ENCODE data around the gene DNAJB6.

Gene DNAJB6

DNA sequence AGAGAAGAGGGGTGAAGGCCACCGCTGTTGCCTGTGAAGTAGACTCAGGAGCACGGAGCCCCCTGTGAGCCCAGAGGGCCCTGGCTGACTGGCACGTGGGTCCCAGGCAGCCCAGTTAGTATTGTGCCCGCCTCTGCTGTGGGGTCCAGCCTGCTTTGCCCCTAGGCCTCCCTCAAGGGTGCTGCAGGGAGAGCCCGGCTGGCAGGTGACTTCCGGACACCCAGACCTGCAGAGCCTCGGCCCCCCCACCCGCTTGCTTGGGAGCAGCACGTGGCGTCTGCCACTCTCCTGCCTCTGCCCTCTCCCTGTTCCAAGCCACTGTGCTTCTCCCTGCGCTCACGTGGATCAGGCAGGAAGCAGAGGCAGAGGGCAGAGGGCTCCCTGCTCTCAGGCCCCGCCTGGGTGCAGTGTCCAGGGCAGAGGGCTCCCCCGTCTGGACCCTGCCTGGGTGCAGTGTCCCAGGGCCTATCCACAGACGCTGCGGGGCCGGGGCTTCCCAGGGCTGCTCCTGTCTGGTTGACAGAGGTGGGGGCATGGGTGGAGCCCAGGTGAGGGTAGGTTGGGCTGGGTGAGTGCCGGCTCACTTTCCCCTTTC is 88.4 kb downstream of the DNAJB6 start:
- DNase-seq (ENCODE audit: low read depth in 2 of 3, low spot score in 1 of 3): no peak

DNA sequence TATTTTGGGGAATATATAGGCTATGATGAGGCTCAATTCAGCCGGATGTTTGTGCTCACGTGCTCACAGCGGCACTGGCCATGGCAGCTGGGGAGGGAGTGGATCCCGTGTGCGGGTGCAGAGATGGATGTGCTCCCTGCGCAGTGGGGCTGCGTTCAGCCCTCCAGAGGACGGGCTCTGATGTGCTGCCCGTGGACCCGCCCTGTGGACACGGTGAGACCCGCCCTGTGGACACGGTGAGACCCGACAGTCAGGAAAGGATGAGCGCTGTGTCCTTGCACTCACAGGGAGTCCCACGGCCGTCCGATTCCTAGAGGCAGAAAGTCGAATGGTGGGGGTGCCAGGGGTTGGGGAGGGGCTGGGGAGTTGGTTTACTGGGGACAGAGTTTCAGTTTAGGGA is 89.0 kb downstream of the DNAJB6 start:
- DNase-seq (ENCODE audit: low read depth in 2 of 3, low spot score in 1 of 3): no peak

DNA sequence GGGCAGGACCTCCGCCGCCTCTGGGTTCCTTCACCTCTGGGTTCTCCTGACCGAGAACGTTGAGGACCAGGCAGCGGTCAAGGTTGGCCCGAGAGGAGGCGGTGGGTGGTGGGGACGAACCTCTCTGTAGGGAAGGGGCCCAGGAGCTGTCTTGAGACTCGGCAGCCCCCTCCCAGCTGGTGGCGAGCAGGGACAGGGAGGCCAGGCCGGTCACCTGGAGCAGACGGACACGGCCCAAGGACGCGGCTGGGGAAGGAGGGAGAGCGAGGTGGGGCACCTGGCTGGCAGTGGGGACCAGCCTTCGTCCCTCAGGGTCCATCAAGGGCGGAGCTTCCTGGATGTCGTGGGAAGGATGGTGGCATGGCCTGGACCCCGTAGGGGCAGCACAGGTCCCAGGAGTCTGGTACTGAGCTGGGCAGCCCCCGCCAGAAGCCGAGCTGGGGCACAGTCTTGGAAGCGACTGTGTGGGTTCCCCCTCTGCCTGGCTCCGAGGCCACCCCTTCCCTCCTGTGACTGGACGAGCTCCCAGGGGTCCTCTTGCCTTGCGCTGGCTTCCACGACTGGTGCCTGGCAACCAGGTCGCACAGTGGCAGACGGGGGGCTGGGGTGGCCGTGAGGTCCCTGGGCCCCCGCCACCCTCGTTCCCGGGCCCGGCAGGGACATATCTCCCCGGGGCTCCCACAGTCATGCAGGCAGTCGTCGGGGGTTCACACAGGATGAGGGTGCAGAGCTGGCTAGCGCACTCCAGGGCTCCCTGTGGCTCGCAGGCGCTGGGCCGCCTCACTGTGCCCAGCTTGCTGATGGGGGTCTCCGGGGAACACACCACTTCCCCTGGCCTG is 89.9 kb downstream of the DNAJB6 start:
- no peak for DNase-seq (ENCODE audit: low read depth in 2 of 3, low spot score in 1 of 3)

DNA sequence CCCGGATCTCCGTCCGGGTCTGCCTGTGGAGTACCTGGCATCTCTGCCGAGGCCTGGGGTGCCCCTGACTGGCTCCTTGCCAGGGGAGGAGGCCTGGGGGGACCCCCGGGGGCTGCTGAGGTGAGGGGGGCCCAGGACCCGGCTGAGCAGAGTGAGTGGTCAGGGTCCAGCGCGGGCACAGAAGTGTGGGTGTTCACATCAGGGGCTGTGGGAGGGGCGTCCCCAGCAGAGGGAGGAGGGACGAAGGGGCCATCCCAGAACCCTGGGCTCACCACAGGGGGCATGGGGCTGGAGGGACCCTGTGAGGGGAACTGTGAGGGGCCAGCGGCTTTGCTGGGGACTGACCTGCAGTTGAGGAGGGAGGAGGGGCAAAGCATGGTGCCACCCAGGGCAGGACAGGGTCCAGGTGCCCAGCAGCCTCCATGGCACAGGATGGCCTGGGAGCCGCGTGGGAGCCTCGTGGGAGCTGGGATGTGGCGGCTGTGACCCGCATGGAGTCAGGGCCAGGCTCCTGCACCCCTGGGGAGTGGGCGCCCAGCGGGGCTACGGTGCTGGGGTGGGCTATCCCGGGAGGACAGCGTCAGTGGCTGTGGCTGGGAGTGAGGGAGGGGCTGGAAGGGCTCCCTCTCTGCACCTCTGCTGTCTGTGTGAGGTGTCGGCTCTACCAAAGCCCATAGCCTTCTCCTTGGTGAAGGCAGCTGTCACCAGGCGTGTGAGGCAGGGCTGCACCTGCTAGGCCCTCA is 91.2 kb downstream of the DNAJB6 start:
- DNase-seq (ENCODE audit: low read depth in 2 of 3, low spot score in 1 of 3): no peak

DNA sequence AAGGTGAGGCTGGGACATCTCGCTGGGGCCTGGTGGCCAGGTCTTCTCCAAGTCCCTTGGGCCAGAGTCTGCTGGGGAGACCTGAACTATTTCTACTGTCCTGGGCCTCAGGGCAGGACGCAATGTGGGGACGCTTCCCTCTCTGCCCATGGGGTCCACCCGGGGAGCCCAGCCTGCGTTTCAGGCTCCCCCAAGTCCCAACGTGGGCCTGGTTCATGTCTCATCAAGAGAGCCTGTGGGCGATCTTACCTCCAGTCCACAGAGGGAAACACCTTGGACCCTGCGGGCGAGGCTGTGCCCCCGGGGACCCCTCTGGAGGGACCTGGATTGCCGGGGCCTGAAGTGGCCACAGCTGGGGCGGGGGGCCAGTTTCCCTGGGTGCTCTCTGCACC is 91.7 kb downstream of the DNAJB6 start:
- no peak for DNase-seq (ENCODE audit: low read depth in 2 of 3, low spot score in 1 of 3)

DNA sequence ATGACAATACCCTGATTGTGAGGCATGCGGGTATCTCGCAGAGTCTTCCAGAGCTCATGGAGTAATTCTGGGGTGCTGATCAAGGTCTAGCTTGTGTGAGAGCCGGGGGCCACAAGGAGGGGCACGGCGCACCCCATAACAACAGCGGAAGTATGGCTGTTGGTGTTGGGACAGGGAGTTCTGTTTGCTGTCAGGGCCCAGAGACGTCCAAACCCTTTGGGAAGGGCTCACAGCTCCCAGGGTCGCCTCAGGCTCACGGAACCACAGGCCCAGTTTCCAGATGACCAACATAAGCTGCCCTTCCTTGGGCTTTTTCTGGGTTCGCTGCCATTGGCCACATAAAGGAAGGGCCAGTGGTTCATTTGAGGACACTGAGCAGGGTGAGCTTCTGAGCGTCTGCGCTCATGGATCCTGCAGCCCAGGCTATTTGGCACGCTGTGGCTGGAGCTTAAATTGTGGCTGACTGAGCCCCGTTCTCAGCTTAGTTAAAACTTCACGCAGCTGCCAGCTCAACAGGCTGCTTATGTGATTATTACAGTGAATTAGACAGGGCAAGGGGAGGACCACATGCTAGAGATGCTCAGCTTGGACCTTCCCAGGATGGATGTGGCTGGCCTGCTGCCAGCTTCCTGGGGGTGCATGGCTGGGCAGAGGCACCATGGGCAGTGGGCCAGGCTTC is 92.3 kb downstream of the DNAJB6 start:
- no peak for DNase-seq (ENCODE audit: low read depth in 2 of 3, low spot score in 1 of 3)

DNA sequence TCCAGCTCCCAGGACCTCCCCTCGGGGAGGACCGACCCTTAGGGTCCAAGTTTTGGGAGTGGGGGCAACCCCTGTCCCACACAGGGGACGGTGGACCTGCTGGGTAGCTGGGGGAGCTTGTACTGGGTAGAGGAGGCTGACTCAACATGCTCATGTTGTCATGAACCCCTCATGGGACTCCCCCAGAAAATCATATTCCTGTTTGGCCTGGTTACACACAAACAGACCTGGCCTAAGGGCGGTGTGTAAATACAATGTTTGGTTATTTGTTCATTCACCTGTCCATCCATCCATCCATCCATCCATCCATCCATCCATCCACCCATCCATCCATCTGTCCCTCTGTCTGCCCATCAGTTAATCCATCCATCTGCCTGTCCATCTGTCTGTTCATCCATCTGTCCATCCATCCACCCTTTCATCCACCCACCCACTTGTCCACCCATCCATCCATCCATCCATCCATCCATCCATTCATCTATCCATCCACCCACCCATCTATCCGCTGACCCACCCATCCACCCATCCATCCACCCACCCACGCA is 92.9 kb downstream of the DNAJB6 start:
- no peak for DNase-seq (ENCODE audit: low read depth in 2 of 3, low spot score in 1 of 3)

DNA sequence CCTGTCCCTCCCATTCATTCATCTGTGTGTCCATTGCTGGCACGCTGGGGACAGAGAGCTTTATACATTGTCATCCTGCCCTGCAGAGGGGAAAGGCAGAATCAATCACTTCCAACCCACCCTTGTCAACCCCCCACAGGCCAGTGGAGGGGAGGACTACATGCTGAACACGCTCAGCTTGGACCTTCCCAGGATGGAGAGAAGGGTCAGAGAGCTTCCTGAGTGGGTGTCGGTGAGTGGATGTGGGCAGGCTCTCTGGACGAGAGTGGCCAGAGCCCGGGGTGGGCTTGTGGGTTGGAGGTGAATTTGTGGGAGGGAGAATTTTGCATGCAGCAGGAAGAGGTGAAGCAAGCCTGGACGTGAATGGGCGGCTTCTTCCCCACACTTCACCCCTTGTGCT is 93.9 kb downstream of the DNAJB6 start:
- DNase-seq (ENCODE audit: low read depth in 2 of 3, low spot score in 1 of 3): no peak

DNA sequence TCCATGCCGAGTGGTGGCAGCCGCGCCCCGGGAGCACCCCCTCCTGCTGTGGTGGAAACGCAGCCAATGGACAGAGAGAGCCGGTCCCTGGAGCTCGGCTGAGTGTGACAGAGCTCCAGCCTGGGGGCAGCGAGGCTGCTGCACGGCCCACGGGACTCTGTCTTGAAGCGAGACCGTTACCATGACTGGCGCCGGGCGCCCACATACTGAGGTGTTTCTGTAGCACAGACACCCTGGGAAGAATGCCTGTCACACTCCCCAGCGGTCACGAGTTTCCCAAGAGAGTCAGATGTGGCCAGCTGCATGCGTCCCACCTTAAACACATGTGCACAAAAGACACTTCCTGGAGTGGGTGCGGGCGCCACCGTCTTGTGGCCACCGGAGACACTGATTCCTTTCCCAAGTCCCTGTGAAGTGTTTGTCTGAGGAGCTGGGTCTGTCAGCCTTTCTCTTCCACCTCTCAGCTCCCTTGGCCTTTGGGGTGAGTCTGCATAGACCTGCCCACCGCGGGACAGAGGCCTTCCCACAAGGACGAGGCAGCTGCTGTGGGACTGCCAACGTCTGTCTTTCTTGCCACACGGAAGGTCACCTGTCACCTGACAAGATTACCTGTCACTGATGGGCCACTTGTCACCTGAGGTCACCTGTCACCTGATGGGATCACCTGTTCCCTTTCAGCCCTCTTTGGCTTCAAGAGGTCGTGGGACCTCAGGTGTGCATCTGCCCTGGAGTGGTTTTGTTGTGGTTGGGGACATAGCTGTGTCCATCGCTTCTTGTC is 94.6 kb downstream of the DNAJB6 start:
- no peak for DNase-seq (ENCODE audit: low read depth in 2 of 3, low spot score in 1 of 3)

DNA sequence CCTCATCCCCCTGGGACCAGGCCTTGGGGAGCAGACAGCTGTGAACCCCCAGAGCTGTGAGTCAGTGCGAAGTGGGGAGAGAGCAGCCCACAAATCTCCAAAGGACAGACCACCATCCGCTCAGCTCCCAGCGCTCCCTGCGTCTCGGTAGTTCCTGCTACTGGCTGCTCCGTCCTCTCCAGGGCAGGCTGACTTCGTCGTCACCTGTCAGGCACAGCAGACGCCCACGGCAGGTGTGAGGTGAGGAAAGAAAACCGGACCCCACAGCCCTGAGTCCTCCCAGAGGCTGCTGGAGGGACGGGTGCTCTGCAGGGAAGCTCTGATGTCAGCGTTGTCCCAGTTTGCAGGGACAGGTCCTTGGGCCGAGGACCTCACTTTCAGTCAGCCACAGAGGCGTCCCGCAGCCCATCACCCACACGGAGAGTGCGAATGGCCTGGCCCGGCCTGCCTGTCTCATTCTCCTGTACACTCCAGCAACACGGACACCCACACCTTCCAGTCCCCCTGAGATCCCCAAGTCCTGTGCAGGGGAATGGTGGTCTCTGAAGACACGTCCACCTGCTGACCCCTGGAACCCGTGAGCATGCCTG is 95.2 kb downstream of the DNAJB6 start:
- DNase-seq (ENCODE audit: low read depth in 2 of 3, low spot score in 1 of 3): no peak

DNA sequence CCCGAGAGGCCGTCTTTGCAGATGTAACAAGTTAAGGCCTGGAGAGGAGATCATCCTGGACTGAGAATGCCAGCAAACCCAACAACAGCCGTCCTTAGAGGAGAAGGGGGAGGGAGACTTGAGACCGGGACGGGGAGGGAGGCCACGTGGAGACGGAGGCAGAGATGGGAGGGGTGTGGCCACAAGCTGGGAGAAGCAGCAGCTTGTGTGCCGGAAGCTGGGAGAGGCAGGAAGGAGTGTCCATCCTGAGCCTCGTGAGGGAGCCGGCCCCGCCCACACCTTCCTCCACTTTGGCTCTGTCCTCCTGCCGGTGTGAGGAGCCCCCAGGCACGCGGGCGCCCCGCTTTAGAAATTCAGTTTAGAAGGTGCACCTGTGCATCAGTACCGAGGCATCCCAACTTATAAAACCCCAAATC is 95.7 kb downstream of the DNAJB6 start:
- no peak for DNase-seq (ENCODE audit: low read depth in 2 of 3, low spot score in 1 of 3)

DNA sequence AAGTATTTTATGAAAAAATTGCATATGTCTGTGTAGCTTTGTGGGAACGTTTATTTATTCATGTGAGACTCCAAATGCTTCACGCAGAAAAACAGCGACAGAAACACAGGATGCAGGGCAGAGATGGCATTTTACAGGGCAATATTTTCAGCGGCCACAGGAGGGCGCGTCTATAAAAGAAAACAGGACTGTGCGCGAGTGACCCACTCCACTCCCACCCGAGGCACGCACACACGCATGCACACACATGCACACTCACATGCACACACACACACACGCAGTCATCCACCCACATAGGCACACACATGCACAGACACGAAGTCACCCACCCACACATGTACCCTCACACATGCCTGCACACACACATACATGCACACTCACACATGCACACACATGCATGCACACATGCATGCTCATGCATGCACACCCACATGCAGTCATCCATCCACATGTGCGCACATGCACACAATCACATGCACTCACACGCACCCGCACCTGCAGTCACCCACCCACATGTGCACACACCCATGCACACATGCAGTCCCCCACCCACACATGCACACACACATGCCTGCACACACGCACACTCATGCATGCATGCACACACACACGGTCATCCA is 96.3 kb downstream of the DNAJB6 start:
- peak; percentile 32 to 54 (median 33) for DNase-seq (ENCODE audit: low read depth in 2 of 3, low spot score in 1 of 3)

DNA sequence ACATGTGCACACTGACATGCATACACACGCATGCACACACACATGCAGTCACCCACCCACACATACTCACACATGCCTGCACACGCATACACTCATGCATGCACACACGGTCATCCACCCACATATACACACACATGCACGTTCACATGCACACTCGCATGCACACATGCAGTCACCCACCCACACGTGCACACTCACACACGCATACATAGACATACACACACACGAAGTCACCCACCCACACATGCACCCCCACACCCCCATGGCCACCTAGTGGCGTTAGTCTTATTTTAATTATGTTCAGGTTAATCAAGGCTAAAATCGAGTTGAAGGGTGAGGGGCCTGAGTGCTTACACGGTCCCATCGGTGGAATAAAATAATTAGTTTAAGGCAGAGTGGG is 96.8 kb downstream of the DNAJB6 start:
- no peak for DNase-seq (ENCODE audit: low read depth in 2 of 3, low spot score in 1 of 3)

DNA sequence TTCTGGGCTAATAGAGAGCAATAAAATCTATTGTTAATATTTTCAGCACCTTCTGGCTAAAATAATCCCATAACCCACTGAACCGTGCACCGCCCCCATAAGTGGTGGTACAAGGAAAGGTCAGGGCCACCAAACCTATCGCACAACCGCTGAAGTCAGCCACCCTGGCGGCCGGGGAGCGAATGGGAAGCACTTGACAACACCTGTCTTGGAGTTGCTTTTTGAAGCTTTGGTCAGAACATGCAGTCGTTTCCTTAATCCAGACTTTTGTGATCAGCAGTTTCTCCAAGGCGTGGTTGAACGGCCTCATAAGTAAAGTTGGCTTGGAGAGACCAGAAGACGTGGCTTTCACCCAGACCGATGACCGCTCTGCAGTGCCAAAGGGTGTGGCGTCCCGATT is 97.4 kb downstream of the DNAJB6 start:
- no peak for DNase-seq (ENCODE audit: low read depth in 2 of 3, low spot score in 1 of 3)

DNA sequence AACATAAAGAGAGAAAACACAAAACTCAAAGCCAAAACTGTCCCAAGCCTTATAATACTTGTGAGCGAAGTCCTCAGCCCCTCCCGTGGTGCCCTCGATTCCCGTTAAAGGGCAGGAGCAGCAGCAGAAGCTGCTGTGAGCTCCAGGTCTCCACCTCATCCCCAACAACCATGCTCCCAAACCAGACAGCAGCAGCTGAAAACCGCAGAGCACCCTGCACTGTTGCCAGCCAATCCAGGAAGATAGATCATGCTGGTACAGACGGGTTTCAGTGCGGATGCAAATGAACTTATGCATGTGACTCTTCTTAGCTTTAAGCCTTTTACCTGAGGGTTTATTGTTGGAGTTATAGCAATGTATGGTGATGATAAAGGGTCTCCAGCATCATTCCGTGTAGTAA is 97.9 kb downstream of the DNAJB6 start:
- no peak for DNase-seq (ENCODE audit: low read depth in 2 of 3, low spot score in 1 of 3)

DNA sequence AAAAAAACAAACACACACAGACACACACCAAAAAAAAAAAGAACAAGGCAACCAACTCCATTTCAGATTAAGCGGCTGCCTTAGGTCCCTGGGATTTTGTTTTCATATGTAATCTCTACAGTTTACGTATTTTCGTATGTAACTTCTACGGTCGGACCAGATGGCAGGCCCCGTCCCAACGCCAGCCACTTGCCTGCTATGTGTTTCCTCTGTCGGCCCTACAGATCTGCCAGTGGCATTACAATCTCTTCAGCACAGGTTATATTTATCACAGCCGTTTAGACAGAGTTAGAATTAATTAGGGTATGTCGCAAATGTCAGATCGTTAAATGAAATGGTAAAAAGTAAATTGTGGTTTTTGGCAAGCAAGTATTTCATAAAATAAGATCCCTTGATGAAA is 99.3 kb downstream of the DNAJB6 start:
- no peak for DNase-seq (ENCODE audit: low read depth in 2 of 3, low spot score in 1 of 3)

DNA sequence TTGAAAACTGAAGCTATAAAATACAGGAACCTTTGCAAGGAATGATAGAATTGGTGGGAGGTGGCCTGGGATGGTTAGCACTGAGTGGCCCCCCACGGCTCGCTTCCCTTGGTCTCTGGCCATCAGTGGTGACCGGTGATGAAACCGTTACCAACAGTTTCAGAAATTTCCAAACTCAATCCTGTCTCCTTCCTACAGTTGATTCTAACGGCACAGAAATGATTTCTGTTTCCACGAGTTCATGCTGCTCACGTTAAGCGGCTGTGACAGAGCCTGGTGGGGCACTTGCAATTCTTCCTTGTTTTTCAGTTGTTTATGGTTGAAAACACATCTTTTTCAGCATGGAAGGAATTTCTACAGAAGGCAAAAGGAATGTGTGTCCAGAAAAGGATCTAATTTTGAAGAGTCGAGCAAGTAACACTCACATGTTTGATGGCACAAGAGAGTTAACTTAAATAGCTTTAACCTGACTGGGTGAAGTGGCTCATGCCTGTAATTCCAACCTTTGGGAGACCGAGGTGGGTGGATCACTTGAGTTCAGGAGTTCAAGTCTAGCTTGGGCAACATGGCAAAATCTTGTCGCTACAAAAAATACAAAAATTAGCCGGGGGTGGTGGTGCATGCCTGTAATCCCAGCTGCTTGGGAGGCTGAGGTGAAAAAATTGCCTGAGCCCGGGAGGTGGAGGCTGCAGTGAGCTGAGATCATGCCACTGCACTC is 100.1 kb downstream of the DNAJB6 start:
- no peak for DNase-seq (ENCODE audit: low read depth in 2 of 3, low spot score in 1 of 3)

DNA sequence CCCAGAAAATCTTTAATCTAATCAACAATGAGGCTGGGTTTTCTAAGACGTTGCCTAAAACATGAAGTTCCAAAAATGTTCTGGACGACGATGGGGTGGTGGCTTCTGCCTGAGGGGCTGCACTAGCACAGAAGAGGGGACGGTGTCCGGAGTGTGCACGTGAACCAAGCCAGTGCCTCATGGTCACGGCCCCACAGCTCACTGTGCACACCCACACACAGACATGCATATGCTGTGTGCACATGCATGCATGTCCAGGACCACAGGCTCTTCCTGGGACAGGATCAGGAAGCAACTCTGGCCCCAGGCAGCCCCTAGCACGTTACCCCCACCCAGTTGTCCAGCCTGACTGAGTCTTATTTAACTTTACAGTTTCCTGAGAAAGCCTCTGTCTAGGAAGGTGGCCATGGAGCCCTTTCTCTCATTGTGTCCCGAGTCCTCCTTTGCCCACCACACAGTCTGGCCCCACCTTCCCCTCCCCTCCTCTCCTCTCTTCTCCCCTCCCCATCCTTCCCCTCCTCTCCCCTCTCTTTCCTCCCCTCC is 100.8 kb downstream of the DNAJB6 start:
- DNase-seq (ENCODE audit: low read depth in 2 of 3, low spot score in 1 of 3): no peak
